ENCODE measurements around the gene SMTNL1.
"Not testable (repeated sequence)": the region's sequence is repeated elsewhere in the genome, so short reads cannot be mapped to it uniquely, and the experiment has no call there.

Gene SMTNL1

DNA sequence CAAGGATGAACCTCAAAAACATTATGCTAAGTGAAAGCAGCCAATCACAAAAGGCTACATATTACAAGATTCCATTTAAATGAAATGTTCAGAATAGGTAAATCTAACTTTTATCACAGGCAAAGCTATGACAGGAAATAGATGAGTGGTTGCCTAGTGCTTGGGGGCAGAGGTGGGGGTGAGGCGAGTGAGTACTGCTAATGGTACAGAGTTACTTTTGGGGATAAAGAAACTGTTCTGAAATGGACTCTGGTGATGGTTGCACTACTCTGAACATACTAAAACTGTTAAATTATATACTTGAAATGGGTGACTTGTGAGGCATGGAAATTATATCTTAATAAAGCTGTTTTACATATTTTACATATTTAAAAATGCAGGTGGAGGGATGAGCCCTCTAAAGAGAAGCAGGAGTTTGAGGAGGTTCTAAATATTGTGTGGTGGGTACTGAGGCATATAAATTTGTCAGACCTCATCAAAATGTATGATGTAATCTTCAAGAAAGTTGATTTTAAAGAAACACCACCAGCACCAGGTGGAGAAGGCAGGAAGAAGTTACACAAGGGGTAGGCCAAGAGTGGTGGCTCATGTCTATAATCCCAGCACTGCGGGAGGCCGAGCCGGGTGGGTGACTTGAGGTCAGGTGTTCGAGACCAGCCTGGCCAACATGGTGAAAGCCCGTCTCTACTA lies 25.5 kb upstream of the SMTNL1 start:
- DNase-seq (ENCODE audit: low spot score), result no peak

DNA sequence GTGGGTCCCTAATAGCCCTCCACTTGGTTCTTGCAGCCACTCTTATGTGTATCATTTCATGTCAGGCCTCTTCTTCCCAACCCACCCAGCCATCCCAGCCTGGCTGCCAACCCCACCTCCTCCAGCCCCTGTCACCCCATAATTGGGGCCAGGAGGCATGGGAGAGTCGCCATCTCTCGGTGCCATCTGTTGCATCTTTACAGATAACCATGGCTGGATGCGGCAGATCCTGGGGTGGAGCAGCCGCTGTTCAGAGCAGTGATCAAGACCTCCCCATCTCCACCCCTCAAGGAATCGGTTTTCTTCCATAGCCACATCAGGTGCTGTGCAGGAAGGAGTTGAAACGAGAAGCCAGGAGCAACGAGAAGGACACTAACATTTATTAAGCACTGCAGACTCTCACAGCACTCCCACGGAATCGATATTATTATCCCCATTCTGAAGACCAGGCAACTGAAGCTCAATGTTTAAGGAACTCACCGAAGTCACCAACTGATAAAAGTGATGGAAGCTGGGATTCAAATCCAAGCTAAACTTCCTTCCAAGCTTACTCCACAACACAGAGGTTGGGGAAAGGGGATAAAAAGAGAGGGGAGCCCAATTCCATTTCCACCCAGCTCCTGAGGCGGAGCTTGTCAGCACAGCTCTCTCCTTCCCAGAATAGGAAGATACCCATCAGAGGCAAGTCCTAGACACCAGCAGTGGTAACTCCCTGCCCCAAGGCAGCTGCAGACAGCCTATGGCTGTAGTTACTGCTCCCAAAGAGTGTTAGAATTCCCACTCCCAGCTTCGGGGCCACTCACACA lies 24.5 kb upstream of the SMTNL1 start:
- no peak for DNase-seq (ENCODE audit: low spot score)

DNA sequence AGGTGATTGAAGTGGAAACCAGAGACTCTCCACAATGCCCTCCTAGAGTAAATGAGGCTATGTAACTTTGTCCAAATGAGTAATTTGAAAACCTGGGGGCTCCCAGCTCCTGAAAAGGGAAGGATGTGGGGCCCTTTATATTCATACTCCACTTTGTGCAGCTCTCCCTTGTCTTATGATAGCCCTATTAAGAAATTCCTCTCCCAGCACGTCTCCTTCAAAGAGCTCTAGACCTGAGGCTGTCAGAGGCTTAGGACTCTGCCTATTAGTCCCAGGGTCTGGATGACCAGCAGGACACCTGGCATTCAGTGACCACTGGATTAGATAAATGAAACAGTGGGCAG lies 24.0 kb upstream of the SMTNL1 start:
- DNase-seq (ENCODE audit: low spot score), result no peak

DNA sequence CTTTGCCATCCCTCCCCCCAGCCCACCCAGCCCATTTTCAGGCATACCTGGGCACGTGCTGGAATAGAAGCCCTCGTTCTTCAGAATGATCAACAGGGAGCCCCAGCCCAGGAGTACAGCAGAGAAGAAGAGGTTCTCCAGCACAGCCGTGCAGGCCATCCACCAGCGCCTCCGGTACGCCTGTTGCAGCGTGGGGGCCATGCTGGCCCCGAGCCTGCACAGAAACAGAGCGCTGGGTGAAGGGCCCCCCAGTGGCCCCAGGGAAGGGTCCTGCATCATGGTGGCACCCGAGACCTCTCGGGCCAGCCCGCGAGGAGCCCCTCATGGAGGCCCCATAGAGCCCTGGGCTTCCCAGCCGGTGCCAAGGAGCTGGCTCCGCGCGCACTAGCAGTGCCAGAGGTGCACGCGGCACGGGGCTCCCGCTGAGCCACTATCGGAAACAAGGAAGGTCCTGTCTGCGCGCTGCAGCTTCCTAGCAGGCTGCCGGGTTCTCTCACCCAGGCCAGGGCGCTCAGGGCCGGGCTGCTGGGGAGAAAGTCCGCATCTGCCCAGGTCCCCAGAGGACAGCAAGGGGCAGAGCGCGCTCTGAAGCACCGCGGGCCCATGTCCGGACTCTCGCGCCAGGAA lies 23.4 kb upstream of the SMTNL1 start:
- no peak for DNase-seq (ENCODE audit: low spot score)

DNA sequence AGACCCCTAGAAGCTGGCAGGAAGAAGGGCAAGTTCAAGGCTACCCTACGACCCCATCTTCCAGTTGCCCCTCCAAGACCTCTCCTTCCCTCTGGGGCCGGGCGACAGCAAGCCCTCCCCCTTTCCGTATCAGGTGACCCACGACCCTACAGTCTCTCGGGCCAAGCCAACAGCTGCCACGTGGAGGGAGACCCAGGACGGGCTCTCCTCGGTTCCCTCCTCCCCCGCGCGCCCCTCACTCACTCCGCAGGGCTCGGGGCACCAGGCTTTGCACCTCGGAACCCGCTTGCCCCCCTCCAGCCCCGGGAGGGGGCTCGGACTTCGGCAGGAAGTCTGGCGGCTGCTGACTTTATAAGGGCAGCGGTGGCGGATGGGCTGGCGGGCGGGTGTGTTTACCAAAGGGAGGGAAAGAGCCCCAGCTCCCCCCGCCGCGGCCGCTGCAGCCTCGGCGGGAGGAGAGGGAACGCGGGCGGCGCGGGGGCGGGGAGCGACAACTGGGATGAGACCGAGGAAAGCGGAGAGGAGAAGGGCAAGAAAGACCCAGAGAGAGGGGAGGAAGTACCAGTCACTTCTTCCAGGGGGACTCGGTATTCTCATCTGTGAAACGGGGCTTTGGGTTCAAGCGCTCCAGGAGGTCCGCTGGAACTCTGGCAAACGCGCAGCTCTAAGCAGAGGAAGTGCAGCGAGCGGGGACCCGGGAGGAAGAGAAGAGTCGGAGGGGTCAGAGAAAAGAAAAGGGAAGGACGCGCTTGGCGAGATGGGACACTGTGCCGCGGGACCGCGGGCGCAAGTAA lies 22.7 kb upstream of the SMTNL1 start:
- DNase-seq (ENCODE audit: low spot score), result no peak

DNA sequence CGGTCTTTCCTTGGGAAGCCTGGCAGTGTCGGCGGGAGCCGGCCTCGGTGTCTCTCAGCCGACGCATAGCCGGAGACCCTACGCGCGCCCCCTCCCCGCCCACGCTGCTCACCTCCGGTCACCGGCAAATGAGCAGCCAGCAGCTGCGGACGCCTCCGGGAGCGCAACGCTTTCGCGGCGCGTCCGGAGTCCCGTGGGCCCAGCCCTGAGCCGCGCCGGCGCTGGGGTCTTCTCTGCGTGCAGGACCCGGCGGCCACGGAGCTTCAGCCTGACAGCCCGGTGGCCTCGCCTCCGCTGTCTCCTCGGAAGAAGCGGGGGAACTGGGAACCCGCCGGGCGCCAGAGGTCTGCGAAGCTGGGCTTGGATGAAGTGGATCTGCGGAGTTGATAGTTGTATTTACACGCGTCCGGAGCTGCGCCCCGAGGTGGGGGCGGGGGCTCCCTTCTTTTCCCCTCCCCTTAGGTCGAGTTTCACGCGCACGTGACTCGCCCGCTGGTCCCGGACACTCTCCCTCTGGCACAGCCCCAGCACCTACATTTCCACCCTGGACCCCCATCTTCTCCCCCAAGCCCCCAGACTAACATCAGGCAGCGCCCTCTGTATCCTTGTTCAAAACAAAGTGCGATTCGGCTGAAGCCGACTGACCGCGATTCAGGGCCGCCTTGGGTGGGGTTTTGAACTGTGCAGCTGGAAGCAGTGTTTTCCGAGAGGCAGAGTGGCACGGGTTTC lies 21.9 kb upstream of the SMTNL1 start, which contains the start of gene SLC43A1:
Gene SLC43A1 (minus strand): TSS at position 371 of the 729 bp plus-strand sequence. CDS start 1,591 bp downstream, outside the sequence.
- peak; percentile 80 for DNase-seq (ENCODE audit: low spot score)

DNA sequence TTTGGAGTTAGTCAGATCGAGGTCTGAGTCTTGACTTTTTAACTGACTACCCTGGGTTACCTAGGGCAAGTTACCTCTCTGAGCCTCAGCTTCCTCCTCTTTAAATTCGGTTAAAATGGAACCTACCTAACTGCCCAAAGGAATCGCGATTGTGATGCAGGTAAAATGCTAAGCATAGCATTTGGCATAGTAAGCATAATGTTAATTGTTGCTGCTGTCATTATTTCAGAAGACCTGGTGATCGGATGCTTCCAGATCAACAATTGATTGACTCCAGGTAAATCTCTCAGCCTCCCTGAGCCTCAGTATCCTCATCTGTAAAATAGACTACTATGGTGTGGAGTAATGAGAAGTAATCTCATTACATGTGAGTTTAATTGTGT lies 21.3 kb upstream of the SMTNL1 start:
- DNase-seq (ENCODE audit: low spot score), result no peak

DNA sequence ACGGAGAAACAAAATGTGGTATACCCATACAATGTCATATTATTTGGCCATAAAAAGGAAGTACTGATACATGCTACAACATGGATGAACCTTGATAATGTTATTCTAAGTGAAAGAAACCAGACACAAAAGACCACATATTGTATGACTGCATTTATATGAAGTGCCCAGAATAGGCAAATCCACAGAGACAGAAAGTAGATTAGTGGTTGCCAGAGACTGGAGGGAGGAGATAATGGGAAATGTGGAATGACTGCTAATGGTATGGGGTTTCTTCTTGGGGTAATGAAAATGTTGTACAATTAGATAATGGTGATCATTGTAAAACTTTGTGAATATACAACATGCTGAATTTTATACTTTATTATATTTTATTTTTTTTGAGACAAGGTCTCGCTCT lies 16.3 kb upstream of the SMTNL1 start:
- DNase-seq (ENCODE audit: low spot score), result no peak

DNA sequence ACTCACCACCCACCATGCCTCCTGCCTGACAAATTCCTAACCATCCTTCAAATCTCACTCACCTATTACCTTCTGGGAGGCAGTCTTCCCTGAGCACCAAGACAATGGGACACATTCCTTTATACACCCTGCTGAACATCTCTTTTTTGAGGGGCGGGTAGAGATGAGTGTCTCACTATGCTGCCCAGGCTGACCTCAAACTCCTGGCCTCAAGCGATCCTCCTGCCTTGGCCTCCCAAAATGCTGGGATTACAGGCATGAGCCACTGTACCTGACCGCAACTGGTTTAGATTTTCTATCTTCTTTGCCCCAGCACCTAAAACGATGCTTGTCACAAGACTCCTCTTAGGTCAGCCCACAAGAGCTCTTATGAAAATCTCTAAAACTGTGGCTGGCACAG lies 14.0 kb upstream of the SMTNL1 start:
- DNase-seq (ENCODE audit: low spot score), result no peak

DNA sequence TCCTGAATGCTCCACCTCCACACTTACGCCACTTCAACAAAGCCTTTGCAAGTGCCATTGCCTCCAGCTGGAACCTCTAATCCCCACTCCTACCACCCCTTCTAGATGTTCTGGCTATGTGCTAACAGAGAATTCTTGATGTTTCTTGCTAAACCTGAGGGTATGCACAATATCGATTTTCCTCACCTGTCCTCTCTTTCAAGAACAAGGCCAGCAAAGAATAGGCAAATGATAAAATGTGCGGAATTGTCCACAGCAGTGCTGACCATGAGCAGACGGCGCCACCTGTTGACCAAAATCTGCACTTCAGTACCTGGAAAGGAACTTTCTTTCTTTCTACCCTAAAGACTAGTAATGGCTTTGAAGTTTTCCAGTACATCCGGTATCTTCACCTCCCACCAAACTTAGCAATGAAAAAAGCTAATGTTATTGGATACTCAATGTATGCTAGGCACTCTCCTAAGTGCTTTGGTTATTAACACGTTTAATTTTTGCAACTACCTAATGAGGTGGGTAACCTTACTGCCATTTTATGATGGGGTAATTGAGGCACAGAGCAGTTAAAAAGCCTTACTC lies 10.3 kb upstream of the SMTNL1 start:
- DNase-seq (ENCODE audit: low spot score), result no peak

DNA sequence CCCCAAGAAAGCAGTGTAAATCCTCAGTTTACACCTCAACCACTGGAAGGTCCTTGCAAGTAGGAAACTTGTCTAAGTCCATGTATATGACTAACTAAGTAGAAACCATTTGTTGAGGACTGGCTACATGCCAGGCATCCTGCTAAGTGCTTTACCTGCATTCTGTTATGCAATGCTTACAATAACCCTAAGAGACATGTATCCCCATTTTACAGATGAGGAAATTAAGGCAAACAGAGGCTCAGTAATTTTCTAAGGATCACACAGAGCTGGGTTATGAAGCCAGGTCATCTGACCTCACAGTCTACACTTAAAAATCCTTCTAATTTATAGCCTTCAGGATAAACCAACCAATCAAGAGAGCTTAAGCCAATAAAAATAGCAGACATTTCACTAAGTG lies 8.4 kb upstream of the SMTNL1 start:
- DNase-seq (ENCODE audit: low spot score), result no peak

DNA sequence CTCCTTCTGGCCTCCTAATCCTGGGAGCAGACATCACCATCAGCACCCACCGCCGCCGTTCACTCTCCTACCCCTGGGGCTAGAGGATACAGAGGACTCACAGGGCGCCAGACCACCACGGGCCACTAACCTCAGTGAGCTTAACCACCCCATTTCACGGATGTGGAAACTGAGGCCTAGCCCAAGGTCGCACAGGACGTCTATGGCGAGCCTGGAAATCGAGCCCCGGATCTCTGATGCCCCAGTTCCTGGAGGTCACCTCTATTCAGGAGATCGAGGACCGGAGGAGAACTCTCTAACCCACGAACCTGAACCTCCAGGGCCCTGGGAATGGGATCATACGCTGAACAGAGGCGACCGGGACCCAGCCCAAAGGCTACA lies 7.2 kb upstream of the SMTNL1 start:
- DNase-seq (ENCODE audit: low spot score), result no peak

DNA sequence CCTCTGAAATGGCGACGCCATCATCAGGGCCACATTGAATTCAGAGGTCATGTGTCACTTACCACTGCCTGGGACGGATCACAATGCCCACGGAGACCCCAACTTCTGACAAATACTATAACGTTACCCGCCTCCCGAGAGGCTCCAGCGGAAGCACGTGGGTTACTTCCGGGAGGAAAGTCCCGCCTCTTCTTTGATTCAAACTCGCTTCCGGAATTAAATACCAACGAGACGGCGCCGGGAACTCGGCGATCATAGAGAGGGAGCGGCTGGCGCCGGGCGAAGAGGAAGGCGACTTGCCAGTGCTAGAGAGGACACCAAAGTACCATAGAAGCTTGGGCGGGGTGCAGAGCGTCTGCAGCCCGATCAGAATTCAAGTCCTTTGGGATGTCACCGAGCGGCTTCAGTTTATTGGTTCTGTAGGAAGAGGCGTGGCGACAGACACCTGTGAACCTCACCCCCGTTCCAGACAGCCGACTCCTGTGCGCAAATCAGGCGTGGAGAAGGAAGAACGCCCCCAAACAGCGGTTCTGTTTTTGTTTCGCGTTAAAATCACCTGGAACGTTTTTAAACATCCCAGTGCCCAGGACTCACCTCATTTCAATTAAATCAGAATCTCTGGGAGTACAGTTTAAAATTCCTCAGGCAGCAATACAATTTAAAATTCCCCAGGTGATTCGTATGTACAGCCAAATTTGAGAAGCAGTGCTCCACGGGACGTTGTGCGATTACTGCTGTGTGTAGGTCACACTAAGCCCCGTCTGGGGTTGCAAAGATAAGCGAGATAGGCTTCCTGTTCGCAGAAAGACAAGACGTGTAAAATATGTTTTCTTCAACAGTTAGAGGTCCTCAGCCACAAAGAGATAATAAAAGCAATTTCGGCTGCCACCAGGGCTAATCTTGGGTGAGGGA lies 6.5 kb upstream of the SMTNL1 start, which contains the start of gene TIMM10:
Gene TIMM10 (minus strand): TSS at position 159 of the 912 bp plus-strand sequence. CDS start 565 bp downstream, outside the sequence.
- peak; percentile 96 for DNase-seq (ENCODE audit: low spot score)

DNA sequence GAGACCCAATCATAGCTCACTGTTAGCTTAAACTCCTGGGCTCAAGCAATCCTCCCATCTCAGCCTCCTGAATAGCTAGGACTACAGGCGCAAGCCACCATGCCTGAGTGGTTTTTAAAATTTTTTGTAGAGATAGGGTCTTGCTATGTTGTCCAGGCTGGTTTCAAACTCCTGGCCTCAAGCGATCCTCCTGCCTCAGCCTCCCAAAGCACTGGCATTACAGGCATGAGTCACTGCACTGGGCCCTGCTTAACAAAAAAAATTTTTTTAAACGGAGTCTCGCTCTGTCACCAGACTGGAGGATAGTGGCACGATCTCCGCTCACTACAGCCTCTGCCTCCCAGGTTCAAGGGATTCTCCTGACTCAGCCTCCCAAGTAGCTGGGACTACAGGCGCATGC lies 2.9 kb upstream of the SMTNL1 start:
- DNase-seq (ENCODE audit: low spot score), result not testable (repeated sequence)

DNA sequence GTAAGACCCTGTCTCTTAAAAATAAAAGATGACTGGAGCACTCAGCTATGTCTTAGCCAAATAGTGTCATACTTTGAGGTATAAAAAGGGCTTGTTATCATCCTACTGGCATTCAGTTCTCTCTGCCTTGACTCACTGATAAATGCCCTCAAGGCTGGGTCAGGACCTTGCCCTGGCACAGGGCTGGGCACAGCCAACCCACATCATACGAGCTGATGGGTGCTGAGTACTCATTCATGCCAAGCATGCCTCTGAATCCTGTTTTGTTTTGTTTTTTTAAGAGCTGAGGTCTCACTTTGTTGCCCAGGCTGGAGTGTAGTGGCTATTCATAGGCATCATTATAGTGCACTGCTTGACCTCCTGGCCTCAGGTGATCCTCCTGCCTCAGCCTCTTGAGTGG lies 1.9 kb downstream of the SMTNL1 start:
- DNase-seq (ENCODE audit: low spot score), result no peak

DNA sequence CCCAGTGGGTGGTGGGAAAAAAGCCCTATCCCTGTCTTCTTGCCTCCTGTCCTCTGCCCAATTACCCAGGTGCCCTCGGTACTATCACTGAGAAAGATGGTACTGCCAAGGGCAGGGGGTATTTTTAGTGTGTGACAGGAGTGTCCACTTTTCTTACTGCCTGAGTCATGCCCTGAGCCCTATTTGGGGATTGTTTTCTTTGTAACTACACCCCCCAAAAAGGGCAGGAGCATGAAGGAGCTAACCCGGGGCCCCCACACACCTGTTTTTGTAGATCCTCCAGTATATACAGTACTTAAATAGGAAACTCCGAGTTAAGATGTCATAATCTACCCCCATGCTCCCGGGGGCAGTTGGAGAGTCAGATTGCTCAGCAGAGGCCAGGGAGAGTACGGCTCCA lies 3.8 kb downstream of the SMTNL1 start:
- no peak for DNase-seq (ENCODE audit: low spot score)

DNA sequence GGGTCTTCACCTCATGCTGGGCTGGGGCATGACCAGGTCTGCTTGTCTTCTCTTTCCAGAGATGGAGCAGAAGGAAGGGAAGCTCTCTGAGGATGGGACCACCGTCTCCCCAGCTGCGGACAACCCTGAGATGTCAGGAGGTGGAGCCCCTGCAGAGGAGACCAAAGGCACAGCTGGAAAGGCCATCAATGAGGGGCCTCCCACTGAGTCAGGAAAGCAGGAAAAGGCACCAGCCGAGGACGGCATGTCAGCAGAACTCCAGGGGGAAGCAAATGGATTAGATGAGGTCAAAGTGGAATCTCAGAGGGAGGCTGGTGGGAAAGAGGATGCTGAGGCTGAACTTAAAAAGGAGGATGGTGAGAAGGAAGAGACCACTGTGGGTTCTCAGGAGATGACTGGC lies 5.2 kb downstream of the SMTNL1 start:
- DNase-seq (ENCODE audit: low spot score), result no peak

DNA sequence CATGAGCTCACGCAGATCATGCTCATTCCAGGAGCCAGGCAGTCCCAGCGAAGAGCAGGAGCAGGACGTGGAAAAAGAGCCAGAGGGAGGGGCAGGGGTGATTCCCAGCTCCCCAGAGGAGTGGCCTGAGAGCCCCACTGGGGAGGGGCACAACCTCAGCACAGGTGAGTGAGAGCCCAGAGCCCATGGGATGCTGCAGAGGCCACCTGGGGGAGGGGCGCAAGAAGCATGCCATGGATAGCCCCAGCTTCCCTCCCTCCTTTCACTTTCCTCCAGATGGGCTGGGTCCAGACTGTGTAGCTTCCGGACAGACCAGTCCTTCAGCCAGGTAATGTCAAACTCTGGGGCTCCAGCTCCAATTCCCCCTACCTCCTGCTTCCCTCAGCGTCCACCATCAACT lies 6.2 kb downstream of the SMTNL1 start:
- DNase-seq (ENCODE audit: low spot score), result no peak

DNA sequence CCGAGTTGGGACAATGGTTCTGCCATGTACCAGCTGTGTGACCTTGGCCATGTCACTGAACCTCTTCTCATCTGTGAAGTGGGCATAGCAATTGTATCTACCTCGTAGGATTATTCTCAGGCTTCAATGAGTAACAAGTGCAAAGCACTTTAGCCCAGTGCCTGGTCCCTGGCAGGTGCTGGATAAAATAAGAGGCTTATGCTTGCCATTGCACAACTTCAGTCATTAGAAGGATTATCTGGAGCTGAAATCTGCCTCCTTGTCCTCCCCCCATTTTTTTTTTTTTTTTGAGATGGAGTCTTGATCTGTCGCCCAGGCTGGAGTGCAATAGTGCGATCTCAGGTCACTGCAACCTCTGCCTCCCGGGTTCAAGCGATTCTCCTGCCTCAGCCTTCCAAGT lies 7.2 kb downstream of the SMTNL1 start:
- no peak for DNase-seq (ENCODE audit: low spot score)

DNA sequence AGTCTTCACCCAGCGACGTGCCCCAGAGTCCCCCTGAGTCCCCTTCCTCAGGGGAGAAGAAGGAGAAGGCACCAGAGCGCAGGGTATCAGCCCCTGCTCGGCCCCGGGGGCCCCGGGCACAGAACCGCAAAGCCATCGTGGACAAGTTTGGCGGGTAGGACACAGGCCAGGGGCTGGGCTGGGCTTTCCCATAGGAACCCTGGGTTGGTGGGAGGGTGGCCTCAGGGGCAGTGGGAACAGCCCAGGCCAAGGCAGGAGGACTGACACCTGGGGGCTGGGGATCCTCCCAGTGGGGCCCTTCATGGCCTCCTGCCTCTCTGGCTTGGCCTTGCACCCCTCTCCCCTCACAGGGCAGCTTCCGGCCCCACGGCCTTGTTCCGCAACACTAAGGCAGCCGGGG lies 8.5 kb downstream of the SMTNL1 start:
- DNase-seq (ENCODE audit: low spot score), result no peak
